ENCODE measurements around the gene MPEG1.

Gene MPEG1

GRCh38 chr11:59196777-59197176 is 15.9 kb downstream of the MPEG1 start:
- TF ChIP-seq CTCF (conservative IDR thresholded peaks at IDR 0.05) = no peak
- H3K27ac ChIP-seq = no peak overlapping the region

- TF ChIP-seq CTCF (conservative IDR thresholded peaks at IDR 0.05) = no peak
- peak overlapping the region; percentile 30 for H3K27ac ChIP-seq
These were observed 17.1 kb downstream of the MPEG1 start for GRCh38 chr11:59195586-59195985.

- no peak for TF ChIP-seq CTCF (conservative IDR thresholded peaks at IDR 0.05)
- no peak overlapping the region for H3K27ac ChIP-seq
These were observed 19.1 kb downstream of the MPEG1 start for GRCh38 chr11:59193587-59194130.

GRCh38 chr11:59192446-59193020 is 20.2 kb downstream of the MPEG1 start:
- TF ChIP-seq CTCF (conservative IDR thresholded peaks at IDR 0.05) = no peak
- no peak overlapping the region for H3K27ac ChIP-seq

GRCh38 chr11:59191890-59192289 is 20.8 kb downstream of the MPEG1 start:
- TF ChIP-seq CTCF (conservative IDR thresholded peaks at IDR 0.05) = no peak
- H3K27ac ChIP-seq = no peak overlapping the region

- TF ChIP-seq CTCF (conservative IDR thresholded peaks at IDR 0.05) = no peak
- H3K27ac ChIP-seq = no peak overlapping the region
These were observed 21.6 kb downstream of the MPEG1 start for GRCh38 chr11:59191095-59191494.

GRCh38 chr11:59189986-59190385 is 22.7 kb downstream of the MPEG1 start:
- TF ChIP-seq CTCF (conservative IDR thresholded peaks at IDR 0.05) = no peak
- H3K27ac ChIP-seq = peak overlapping the region; percentile 54
